GM12878 (cell line): ENCODE results near the gene NEK3. TPM values are rescaled to one million over a fixed set of nuclear protein-coding genes. Genes with fewer than 3 reads are reported as not detected.

ENCODE experiments used
- ATF7 ChIP-seq: fragments of 450-650 bp; IDR thresholded peaks from 2 replicates; pipeline ENCODE4 v1.6.1; 2016; ENCODE audit warnings: low read depth, mild to moderate bottlenecking
- BACH1 ChIP-seq: fragments of 450-650 bp; IDR thresholded peaks from 2 replicates; pipeline ENCODE4 v1.6.1; 2017; ENCODE audit warnings: mild to moderate bottlenecking, borderline replicate concordance
- BCL11A ChIP-seq: IDR thresholded peaks from 2 replicates; pipeline ENCODE4 v1.6.1; 2011; ENCODE audit warnings: low read depth, low read length
- CHD2 ChIP-seq: IDR thresholded peaks from 2 replicates; pipeline ENCODE4 v1.6.1; 2011; ENCODE audit warnings: low read depth, low read length, improper control_type of control experiment, borderline replicate concordance
- KLF5 ChIP-seq: fragments of 450-650 bp; IDR thresholded peaks from 2 replicates; pipeline ENCODE4 v1.6.1; 2014; ENCODE audit warnings: mild to moderate bottlenecking; ENCODE audit not compliant: partially characterized antibody
- MEF2A ChIP-seq: IDR thresholded peaks from 2 replicates; pipeline ENCODE4 v1.6.1; 2011; ENCODE audit warnings: low read depth, mild to moderate bottlenecking, low read length, moderate library complexity; ENCODE audit not compliant: insufficient read depth
- MXI1 ChIP-seq: fragments of 150-350 bp; IDR thresholded peaks from 2 replicates; pipeline ENCODE4 v1.6.1; 2011; ENCODE audit warnings: low read depth, mild to moderate bottlenecking, inconsistent platforms, low read length, improper control_type of control experiment
- ZNF207 ChIP-seq: fragments of 450-650 bp; IDR thresholded peaks from 2 replicates; pipeline ENCODE4 v1.6.1; 2014; ENCODE audit warnings: antibody characterized with exemption, mild to moderate bottlenecking, borderline replicate concordance
- polyA plus RNA-seq, 11 experiments: library from polyadenylated mRNA; depleted of rRNA in 4 of 11; unstranded in 6 of 11; stranded (reverse) in 5 of 11; fragments of >200 nt; fragmentation: Nextera tagmentation in 4 of 11; fragmentation: Illumina TruSeq in 1 of 11; extraction: Ambion mirVana in 4 of 11; extraction: Trizol in 1 of 11; gene quantifications; 1 replicate in 1 of 11; 2 replicates in 10 of 11; pipeline versions ENCODE4 v1.2.1 to v1.2.3, GENCODE V29; 2011 to 2016; ENCODE audit warnings: inconsistent platforms in 2 of 11, missing spikeins in 2 of 11, low read depth in 1 of 11
- total RNA-seq, 4 experiments: library from RNA; depleted of rRNA in 3 of 4; stranded (reverse); fragments of >200 nt in 3 of 4; fragmentation: Illumina TruSeq in 1 of 4; extraction: Trizol in 1 of 4; gene quantifications; 2 replicates each; pipeline versions ENCODE4 v1.2.1 to v1.2.3, GENCODE V29; 2013 to 2021
- TF ChIP-seq, protein P1 (sequence below): IDR thresholded peaks from 2 replicates; pipeline ENCODE4 v1.6.1; 2012; ENCODE audit warnings: improper control_type of control experiment, low read depth, low read length; ENCODE audit not compliant: insufficient replicate concordance
- TF ChIP-seq, protein P2 (sequence below): IDR thresholded peaks from 2 replicates; pipeline ENCODE4 v1.6.1; 2012; ENCODE audit warnings: low read depth, low read length, improper control_type of control experiment

Gene NEK3
- total and polyA plus RNA-seq, 10 of the 15 experiments (the other 5 are each of a cell fraction or from before 2014, with no cell fraction given), result 2.9 to 9.3 (median 5.9) TPM

DNA sequence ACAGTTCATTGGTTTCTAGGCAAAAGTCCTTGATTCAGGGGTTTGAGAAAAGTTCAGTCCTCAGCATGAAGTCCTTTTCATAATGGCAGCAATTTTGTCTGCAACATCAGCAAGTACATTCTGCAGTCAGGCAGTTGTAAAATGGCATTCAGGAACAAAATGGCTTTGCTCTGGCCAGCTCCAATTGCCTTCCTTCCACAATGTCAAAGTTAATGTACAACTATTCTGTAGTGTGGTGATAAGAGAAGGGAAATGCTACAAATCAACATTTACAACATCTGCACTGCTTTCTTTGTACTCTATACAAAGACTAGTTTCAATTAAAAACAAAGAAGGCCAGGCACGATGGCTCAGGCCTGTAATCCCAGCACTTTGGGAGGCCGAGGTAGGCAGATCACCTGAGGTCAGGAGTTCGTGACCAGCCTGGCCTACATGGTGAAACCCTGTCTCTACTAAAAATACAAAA is 1.8 kb upstream of the NEK3 start (continued):
- TF ChIP-seq ATF7 (no peak), KLF5 (no peak), ZNF207 (no peak), MXI1 (no peak), CHD2 (no peak), BCL11A (no peak), MEF2A (no peak), BACH1 (no peak)
- TF ChIP-seq, protein P1, sequence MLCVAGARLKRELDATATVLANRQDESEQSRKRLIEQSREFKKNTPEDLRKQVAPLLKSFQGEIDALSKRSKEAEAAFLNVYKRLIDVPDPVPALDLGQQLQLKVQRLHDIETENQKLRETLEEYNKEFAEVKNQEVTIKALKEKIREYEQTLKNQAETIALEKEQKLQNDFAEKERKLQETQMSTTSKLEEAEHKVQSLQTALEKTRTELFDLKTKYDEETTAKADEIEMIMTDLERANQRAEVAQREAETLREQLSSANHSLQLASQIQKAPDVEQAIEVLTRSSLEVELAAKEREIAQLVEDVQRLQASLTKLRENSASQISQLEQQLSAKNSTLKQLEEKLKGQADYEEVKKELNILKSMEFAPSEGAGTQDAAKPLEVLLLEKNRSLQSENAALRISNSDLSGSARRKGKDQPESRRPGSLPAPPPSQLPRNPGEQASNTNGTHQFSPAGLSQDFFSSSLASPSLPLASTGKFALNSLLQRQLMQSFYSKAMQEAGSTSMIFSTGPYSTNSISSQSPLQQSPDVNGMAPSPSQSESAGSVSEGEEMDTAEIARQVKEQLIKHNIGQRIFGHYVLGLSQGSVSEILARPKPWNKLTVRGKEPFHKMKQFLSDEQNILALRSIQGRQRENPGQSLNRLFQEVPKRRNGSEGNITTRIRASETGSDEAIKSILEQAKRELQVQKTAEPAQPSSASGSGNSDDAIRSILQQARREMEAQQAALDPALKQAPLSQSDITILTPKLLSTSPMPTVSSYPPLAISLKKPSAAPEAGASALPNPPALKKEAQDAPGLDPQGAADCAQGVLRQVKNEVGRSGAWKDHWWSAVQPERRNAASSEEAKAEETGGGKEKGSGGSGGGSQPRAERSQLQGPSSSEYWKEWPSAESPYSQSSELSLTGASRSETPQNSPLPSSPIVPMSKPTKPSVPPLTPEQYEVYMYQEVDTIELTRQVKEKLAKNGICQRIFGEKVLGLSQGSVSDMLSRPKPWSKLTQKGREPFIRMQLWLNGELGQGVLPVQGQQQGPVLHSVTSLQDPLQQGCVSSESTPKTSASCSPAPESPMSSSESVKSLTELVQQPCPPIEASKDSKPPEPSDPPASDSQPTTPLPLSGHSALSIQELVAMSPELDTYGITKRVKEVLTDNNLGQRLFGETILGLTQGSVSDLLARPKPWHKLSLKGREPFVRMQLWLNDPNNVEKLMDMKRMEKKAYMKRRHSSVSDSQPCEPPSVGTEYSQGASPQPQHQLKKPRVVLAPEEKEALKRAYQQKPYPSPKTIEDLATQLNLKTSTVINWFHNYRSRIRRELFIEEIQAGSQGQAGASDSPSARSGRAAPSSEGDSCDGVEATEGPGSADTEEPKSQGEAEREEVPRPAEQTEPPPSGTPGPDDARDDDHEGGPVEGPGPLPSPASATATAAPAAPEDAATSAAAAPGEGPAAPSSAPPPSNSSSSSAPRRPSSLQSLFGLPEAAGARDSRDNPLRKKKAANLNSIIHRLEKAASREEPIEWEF, result no peak
- TF ChIP-seq, protein P2, sequence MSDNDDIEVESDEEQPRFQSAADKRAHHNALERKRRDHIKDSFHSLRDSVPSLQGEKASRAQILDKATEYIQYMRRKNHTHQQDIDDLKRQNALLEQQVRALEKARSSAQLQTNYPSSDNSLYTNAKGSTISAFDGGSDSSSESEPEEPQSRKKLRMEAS, result no peak
